Prostate gland (tissue), 2 donors: ENCODE data around the gene MSX2.

Source experiments
- CTCF ChIP-seq, 4 experiments: fragments of 200-600 bp in 2 of 4; fragments of 450-650 bp in 2 of 4; sonication (generic) in 2 of 4; IDR thresholded peaks; 1 replicate in 3 of 4; 2 replicates in 1 of 4; pipeline ENCODE4 v1.5.1; 2016 to 2019; ENCODE audit warnings: antibody characterized with exemption in 4 of 4, mild to moderate bottlenecking in 2 of 4, moderate library complexity in 2 of 4
- POLR2AphosphoS5 ChIP-seq: sonication (generic); formaldehyde crosslinking; IDR thresholded peaks from one replicate; pipeline ENCODE4 v1.6.1; 2017; ENCODE audit warnings: antibody characterized with exemption

- TF ChIP-seq CTCF (IDR thresholded peaks at IDR 0.05): no peak
- TF ChIP-seq POLR2AphosphoS5: no peak
These were observed 34.7 kb downstream of the MSX2 start for GRCh38 chr5:174759091-174759490.
